AG10803 (cell line): Measurements from ENCODE around the gene FBXO38.

Experiments used
- DNase-seq: peaks from one replicate; pipeline ENCODE4 v3.0.0; 2010; ENCODE audit warnings: low read depth
- H3K4me3 ChIP-seq: 2 replicates; pipeline ENCODE4 v1.5.1; 2011; ENCODE audit warnings: mild to moderate bottlenecking, low read length, control low read depth
- CTCF ChIP-seq: conservative IDR thresholded peaks from 2 replicates; pipeline ENCODE4 v1.5.1; 2011; ENCODE audit warnings: mild to moderate bottlenecking, low read length, control low read depth, inconsistent platforms

The FBXO38 gene

GRCh38 chr5:148437249-148437648 lies 53.5 kb downstream of the FBXO38 start:
- DNase-seq: peak; percentile 42
- TF ChIP-seq CTCF: no peak

GRCh38 chr5:148438933-148439332 lies 55.2 kb downstream of the FBXO38 start:
- TF ChIP-seq CTCF: no peak
- no peak overlapping the region for H3K4me3 ChIP-seq

More at GRCh38 chr5:148437249-148437648, 53.5 kb downstream of the FBXO38 start:
- H3K4me3 ChIP-seq: no peak overlapping the region

GRCh38 chr5:148443241-148443640 lies 59.5 kb downstream of the FBXO38 start:
- DNase-seq: no peak

More at GRCh38 chr5:148438933-148439332, 55.2 kb downstream of the FBXO38 start:
- no peak for DNase-seq

GRCh38 chr5:148443998-148444397 lies 60.2 kb downstream of the FBXO38 start:
- no peak overlapping the region for H3K4me3 ChIP-seq
- TF ChIP-seq CTCF: peak; percentile 79
- peak; percentile 71 for DNase-seq

More at GRCh38 chr5:148443241-148443640, 59.5 kb downstream of the FBXO38 start:
- no peak for TF ChIP-seq CTCF
- H3K4me3 ChIP-seq: no peak overlapping the region

- H3K4me3 ChIP-seq: no peak overlapping the region
- DNase-seq: no peak
- no peak for TF ChIP-seq CTCF
These were observed 61.8 kb downstream of the FBXO38 start for GRCh38 chr5:148445578-148445977.

GRCh38 chr5:148446611-148447010 lies 62.9 kb downstream of the FBXO38 start:
- TF ChIP-seq CTCF: no peak
- no peak for DNase-seq
- H3K4me3 ChIP-seq: no peak overlapping the region

- H3K4me3 ChIP-seq: no peak overlapping the region
- TF ChIP-seq CTCF: no peak
- no peak for DNase-seq
These were observed 68.9 kb downstream of the FBXO38 start for GRCh38 chr5:148452499-148453193.
